Measurements from ENCODE around the gene CD74. TPM values are rescaled to one million over a fixed set of nuclear protein-coding genes. Genes with fewer than 3 reads are reported as not detected.

CD74 gene
- total RNA-seq, 1 donor from 2014 or later, result 41.3 TPM

DNA sequence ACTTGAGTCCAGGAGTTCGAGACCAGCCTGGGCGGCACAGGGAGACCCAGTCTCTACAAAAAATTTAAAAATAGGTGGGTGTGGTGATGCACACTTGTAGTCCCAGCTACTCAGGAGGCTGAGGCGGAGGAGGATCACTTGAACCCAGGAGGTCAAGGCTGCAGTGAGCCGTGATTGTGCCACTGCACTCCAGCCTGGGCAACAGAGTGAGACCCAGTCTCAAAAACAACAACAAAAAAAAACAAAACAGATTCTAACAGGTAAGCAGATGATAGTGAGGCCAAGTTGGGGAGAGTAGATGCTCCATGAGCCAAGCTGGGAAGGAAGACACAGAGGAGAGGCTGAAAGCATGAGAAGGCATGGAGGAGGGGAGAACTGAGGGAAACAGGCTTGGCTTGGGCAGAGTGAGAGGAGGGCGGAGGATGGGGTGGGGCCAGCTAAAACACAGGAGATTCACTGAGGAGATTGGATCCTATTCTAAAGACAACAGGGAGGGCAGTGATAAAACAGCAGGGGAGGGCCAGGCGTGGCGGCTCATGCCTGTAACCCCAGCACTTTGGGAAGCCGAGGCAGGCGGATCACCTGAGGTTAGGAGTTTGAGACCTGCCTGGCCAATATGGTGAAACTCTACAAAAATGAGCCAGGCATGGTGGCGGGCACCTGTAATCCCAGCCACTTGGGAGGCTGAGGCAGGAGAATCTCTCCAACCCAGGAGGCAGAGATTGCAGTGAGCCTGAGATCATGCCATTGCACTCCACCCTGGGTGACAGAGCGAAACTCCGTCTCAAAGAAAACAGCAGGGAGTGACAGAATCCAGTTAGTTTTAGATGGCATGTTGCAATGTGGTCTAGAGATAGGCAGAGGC lies 28.5 kb upstream of the CD74 start:
- Mint-ChIP-seq H3K27ac (peak overlapping the region; percentile 40), H3K4me1 (ENCODE audit: low read depth) (no peaks in the 10 kb centered on the region), H3K36me3 (ENCODE audit: insufficient read depth) (peaks cover 10% of the 10 kb centered on the region), H3K4me3 (ENCODE audit: low read depth) (no peak overlapping the region), H3K27me3 (peaks cover 3% of the 10 kb centered on the region), H3K9me3 (ENCODE audit: low read depth) (no peaks in the 10 kb centered on the region)
- no peak for TF ChIP-seq CTCF (IDR thresholded peaks at IDR 0.05; ENCODE audit: unreplicated experiment)
- DNase-seq (ENCODE audit: low spot score, unreplicated experiment), result no peak

- DNase-seq (ENCODE audit: low spot score, unreplicated experiment), result no peak
- Mint-ChIP-seq H3K4me3 (ENCODE audit: low read depth) (no peak overlapping the region), H3K36me3 (ENCODE audit: insufficient read depth) (peaks cover 8% of the 10 kb centered on the region), H3K9me3 (ENCODE audit: low read depth) (no peaks in the 10 kb centered on the region), H3K4me1 (ENCODE audit: low read depth) (no peaks in the 10 kb centered on the region), H3K27ac (no peak overlapping the region), H3K27me3 (peaks cover 3% of the 10 kb centered on the region)
- TF ChIP-seq CTCF (IDR thresholded peaks at IDR 0.05; ENCODE audit: unreplicated experiment), result peak; percentile 63
Observed at GRCh38 chr5:150438873-150439546, 26.3 kb upstream of the CD74 start.

DNA sequence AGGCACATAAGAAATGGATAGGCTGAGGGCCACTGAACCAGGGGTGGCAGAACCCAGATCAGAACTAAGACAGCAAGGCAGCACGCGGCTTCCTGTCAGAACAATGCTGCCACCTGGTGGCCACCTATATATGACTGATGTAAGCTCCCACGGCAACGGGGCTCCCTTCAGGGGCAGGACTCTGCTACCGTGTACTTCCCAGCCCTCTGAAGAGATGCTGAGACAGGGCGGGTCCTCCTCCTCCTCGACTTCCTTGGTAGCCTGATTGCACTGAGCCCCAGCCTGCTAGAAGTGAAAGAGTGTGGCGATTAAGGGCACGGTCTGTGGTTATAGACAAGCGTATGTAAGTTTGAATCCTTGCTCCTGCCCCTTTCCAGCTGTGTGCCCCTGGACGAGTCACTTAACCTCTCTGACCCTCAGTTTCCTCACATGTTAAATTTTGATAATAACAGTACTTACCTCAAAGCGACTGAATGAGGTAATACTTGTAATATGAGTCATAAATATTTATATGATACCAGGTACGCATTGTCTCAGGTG lies 23.5 kb upstream of the CD74 start:
- H3K4me1 Mint-ChIP-seq (ENCODE audit: low read depth), result no peaks in the 10 kb centered on the region
- H3K4me3 Mint-ChIP-seq (ENCODE audit: low read depth), result no peak overlapping the region
- no peaks in the 10 kb centered on the region for H3K36me3 Mint-ChIP-seq (ENCODE audit: insufficient read depth)
- H3K9me3 Mint-ChIP-seq (ENCODE audit: low read depth), result no peaks in the 10 kb centered on the region
- peaks cover 3% of the 10 kb centered on the region for H3K27me3 Mint-ChIP-seq
- H3K27ac Mint-ChIP-seq, result no peak overlapping the region
- peak; percentile 76 for DNase-seq (ENCODE audit: low spot score, unreplicated experiment)
- TF ChIP-seq CTCF (IDR thresholded peaks at IDR 0.05; ENCODE audit: unreplicated experiment), result peak; percentile 87

GRCh38 chr5:150434464-150434863 lies 21.8 kb upstream of the CD74 start:
- Mint-ChIP-seq H3K9me3 (ENCODE audit: low read depth) (no peaks in the 10 kb centered on the region), H3K27me3 (peaks cover 3% of the 10 kb centered on the region), H3K27ac (no peak overlapping the region), H3K4me3 (ENCODE audit: low read depth) (no peak overlapping the region), H3K4me1 (ENCODE audit: low read depth) (no peaks in the 10 kb centered on the region), H3K36me3 (ENCODE audit: insufficient read depth) (no peaks in the 10 kb centered on the region)
- no peak for TF ChIP-seq CTCF (IDR thresholded peaks at IDR 0.05; ENCODE audit: unreplicated experiment)
- no peak for DNase-seq (ENCODE audit: low spot score, unreplicated experiment)

- no peak overlapping the region for H3K4me3 Mint-ChIP-seq (ENCODE audit: low read depth)
- no peak overlapping the region for H3K27ac Mint-ChIP-seq
- no peaks in the 10 kb centered on the region for H3K9me3 Mint-ChIP-seq (ENCODE audit: low read depth)
- H3K36me3 Mint-ChIP-seq (ENCODE audit: insufficient read depth), result no peaks in the 10 kb centered on the region
- TF ChIP-seq CTCF (IDR thresholded peaks at IDR 0.05; ENCODE audit: unreplicated experiment), result no peak
- H3K27me3 Mint-ChIP-seq, result no peaks in the 10 kb centered on the region
- peaks cover 7% of the 10 kb centered on the region for H3K4me1 Mint-ChIP-seq (ENCODE audit: low read depth)
- no peak for DNase-seq (ENCODE audit: low spot score, unreplicated experiment)
Observed at GRCh38 chr5:150431574-150431973, 18.9 kb upstream of the CD74 start.
